Aorta (tissue), 5 donors: ENCODE data around the gene NXPH1. TPM values are rescaled to one million over a fixed set of nuclear protein-coding genes. Genes with fewer than 3 reads are reported as not detected.

Source experiments
- ATAC-seq: fragments of 200-7000 bp; cut with Tn5 transposase; one replicate; pipeline ENCODE4 v1.9.1; 2022; ENCODE audit warnings: moderate library complexity; ENCODE audit not compliant: low FRiP score
- DNase-seq, 2 donors: peaks; one replicate each; pipeline ENCODE4 v3.0.0-alpha.2; 2020
- H3K27ac ChIP-seq, 2 donors: one replicate each; pipeline ENCODE4 v1.5.1; 2013; ENCODE audit warnings: low read length in 2 of 2, mild to moderate bottlenecking in 2 of 2, moderate library complexity in 2 of 2, control low read depth in 1 of 2, inconsistent platforms in 1 of 2, low read depth in 1 of 2
- H3K27me3 ChIP-seq, 2 donors: one replicate each; pipeline ENCODE4 v1.6.1; 2013; ENCODE audit warnings: control low read depth in 1 of 2, low read length in 1 of 2, mild to moderate bottlenecking in 1 of 2, moderate library complexity in 1 of 2; ENCODE audit not compliant: insufficient read depth in 2 of 2, control insufficient read depth in 1 of 2
- H3K36me3 ChIP-seq, 2 donors: one replicate each; pipeline ENCODE4 v1.6.1; 2013; ENCODE audit warnings: control low read depth in 1 of 2, low read length in 1 of 2, mild to moderate bottlenecking in 1 of 2; ENCODE audit not compliant: insufficient read depth in 2 of 2, control insufficient read depth in 1 of 2
- H3K4me1 ChIP-seq, 2 donors: one replicate each; pipeline ENCODE4 v1.6.1; 2013; ENCODE audit warnings: low read length in 2 of 2, control low read depth in 1 of 2, mild to moderate bottlenecking in 1 of 2, moderate library complexity in 1 of 2; ENCODE audit not compliant: insufficient read depth in 2 of 2, control insufficient read depth in 1 of 2
- H3K4me3 ChIP-seq, 2 donors: one replicate each; pipeline ENCODE4 v1.5.1; 2013; ENCODE audit warnings: low read length in 2 of 2, control low read depth in 1 of 2, mild to moderate bottlenecking in 1 of 2
- H3K9me3 ChIP-seq: one replicate; pipeline ENCODE4 v1.6.1; 2013; ENCODE audit warnings: mild to moderate bottlenecking, low read length; ENCODE audit not compliant: control insufficient read depth
- WGBS, 2 donors: extraction: QIAGEN DNeasy Blood & Tissue Kit; methylation state at CpG; one replicate each; pipeline ENCODE4 v1.1.7; 2013; 5-methylcytosine and 5-hydroxymethylcytosine counted together
- intact Hi-C, 2 donors: fragments of 100-400 bp; cut with DNase I; formaldehyde crosslinking; loops; one replicate each; pipeline versions ENCODE4 v1.14.2 to v1.15.0; 2022
- polyA plus RNA-seq, 2 donors: library from polyadenylated mRNA; stranded (reverse); fragments of 200-250 nt; gene quantifications; one replicate each; pipeline ENCODE4 v1.2.3, GENCODE V29; 2013
- total RNA-seq, 2 donors: library from RNA; stranded (reverse); fragmentation: NEBNext Ultra II Directional; extraction: Animal tissue kit (Norgen Biotek cat#: 25700); gene quantifications; one replicate each; pipeline ENCODE4 v1.2.1, GENCODE V29; 2021
- donor health status: healthy with polysubstance abuse.
- donor health status: Bipolar disorder and iron deficiency.
- donor health status: DM: no; HTN: no; CAD: no.
- donor health status: DM: no; HTN: no; CAD: no.
- donor health status: DM: yes; HTN: yes; CAD: no.

Gene NXPH1
- total and polyA plus RNA-seq, 4 donors, result not detected

DNA sequence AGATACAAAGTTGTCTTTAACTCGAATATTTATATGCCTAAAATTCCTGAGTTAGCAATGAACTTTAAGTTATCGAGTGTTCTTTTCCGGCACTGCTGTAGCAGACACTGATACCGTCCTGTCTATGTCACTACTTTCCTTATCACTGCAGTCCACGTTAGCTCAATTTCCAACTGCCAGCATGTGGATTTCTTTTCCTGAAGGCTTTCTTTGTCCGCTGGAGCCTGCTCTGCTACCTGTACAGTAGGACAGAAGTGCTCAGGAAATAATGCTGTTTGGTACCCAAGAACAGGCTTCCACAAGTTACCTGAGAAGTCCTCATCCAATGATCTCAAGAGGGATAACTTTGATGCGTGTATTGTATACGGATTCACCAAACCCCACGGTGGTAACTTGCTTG lies 329.4 kb downstream of the NXPH1 start:
- intact Hi-C loops, result no loop called here
- 69 to 73% methylated on average over 9 of the region's 9 CpGs for WGBS, 2 donors
- no peak for ATAC-seq

DNA sequence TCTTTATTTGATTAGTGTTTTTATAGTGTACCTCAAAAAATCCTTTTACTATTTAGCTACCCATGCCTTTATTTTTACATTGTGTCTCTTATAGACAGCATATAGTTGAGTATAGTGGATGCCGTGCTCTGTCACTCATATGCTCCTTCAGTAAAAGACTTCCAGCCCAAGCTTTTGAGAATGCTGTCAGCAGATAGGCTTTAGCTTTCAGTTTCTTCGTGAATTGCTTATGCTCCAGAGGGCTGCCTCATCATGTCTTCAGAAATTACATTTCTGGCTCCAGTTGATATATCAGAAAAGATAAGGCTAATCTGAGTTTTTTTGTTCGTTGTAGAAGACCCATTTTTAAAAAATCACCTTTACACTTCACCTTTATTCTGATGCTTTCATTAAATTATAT lies 332.0 kb downstream of the NXPH1 start:
- Histone ChIP-seq H3K4me3 (no peak overlapping the region), H3K27me3 (no peaks in the 10 kb centered on the region), H3K36me3 (no peaks in the 10 kb centered on the region), H3K9me3 (no peaks in the 10 kb centered on the region), H3K4me1 (no peaks in the 10 kb centered on the region), H3K27ac (no peak overlapping the region)
- ATAC-seq, result no peak
- intact Hi-C loops, result no loop called here
- WGBS, 2 donors, result 54 to 66% methylated on average over 3 of the region's 3 CpGs
- no peak for DNase-seq

More for the DNA sequence above, 329.4 kb downstream of the NXPH1 start:
- Histone ChIP-seq H3K4me1 (no peaks in the 10 kb centered on the region), H3K27me3 (no peaks in the 10 kb centered on the region), H3K9me3 (no peaks in the 10 kb centered on the region), H3K36me3 (no peaks in the 10 kb centered on the region), H3K4me3 (no peak overlapping the region), H3K27ac (no peak overlapping the region)
- no peak for DNase-seq

DNA sequence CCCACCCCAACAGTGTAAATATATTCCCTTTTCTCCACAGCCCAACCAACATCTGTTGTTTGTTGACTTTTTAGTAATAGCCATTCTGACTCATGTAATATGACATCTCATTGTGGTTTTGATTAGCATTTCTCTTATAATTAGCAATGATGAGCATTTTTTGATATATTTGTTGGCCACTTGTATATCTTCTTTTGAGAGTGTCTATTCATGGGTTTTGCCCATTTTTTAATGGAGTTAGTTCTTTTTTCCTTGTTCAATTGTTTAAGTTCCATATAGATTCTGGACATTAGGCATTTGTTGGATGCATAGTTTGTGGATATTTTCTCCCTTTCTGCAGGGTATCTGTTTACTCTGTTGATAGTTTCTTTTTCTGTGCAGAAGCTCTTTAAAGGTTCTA lies 340.1 kb downstream of the NXPH1 start:
- Histone ChIP-seq H3K36me3 (no peaks in the 10 kb centered on the region), H3K4me3 (no peak overlapping the region), H3K27me3 (no peaks in the 10 kb centered on the region), H3K9me3 (no peaks in the 10 kb centered on the region), H3K4me1 (no peaks in the 10 kb centered on the region), H3K27ac (no peak overlapping the region)
- no peak for DNase-seq
- no peak for ATAC-seq
- intact Hi-C loops, result no loop called here

DNA sequence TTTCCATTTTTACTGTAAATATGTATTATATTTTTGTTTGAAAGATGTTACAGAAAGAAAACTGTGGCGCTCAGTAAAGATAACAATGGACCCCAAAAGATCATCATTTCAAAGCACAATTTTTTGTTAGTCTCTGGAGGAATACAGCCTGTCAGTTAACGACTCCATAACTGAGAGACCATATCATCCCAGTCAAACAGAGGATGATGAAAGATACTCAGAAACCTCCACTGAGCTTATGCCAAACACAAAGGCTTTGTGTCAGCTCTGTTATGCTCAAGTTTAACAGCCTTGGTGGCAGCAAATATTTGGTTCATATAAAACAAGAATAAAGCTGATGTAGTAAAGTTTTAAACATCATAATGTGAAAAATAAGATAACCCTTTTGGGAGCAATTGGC lies 345.1 kb downstream of the NXPH1 start:
- DNase-seq (no peak), ATAC-seq (no peak)
- Histone ChIP-seq H3K4me3 (no peak overlapping the region), H3K27me3 (no peaks in the 10 kb centered on the region), H3K27ac (no peak overlapping the region), H3K4me1 (no peaks in the 10 kb centered on the region), H3K36me3 (no peaks in the 10 kb centered on the region), H3K9me3 (no peaks in the 10 kb centered on the region)
- WGBS, 2 donors, result 66 to 74% methylated on average over 2 of the region's 2 CpGs
- intact Hi-C loops, result no loop called here

DNA sequence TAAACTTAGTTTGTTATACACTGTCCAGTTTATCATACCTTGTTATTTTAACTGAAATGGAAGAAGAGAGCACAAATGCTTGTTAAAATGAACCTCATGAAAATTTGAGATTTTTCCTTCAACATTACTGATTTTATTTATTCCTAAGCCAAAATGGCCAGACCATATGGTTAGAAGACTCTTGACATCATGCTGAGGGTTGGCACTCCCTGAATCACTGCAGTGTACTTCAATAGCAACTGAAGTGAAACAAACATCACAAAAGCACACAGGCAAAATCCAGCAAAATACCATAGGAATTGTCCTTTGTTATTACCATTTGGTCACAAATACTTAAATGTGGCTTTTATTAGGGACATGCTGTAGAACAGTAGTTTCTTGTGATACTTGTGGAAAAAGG lies 347.8 kb downstream of the NXPH1 start:
- Histone ChIP-seq H3K9me3 (no peaks in the 10 kb centered on the region), H3K36me3 (no peaks in the 10 kb centered on the region), H3K4me3 (no peak overlapping the region), H3K27ac (no peak overlapping the region), H3K27me3 (no peaks in the 10 kb centered on the region), H3K4me1 (no peaks in the 10 kb centered on the region)
- intact Hi-C loops, result no loop called here
- no peak for ATAC-seq
- DNase-seq, result no peak

DNA sequence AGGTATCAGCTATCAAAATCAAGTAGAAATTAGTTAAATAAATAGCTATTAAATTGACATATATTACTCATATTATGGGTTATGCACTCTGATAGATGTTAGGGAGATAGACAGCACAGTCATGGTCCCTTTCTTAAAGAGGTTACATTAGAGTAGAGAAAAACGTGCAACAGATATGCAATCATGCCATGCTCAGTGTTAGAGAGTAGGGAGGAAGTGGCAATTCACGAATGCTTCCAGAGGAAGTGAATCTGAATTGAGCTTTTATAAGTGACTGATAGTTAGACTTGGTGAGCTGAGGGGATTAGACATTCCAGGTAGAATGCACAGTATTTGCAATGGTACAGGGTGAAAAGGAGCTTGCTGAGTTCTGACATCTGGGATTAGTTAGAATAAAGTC lies 349.8 kb downstream of the NXPH1 start:
- Histone ChIP-seq H3K27ac (no peak overlapping the region), H3K27me3 (no peaks in the 10 kb centered on the region), H3K36me3 (no peaks in the 10 kb centered on the region), H3K9me3 (no peaks in the 10 kb centered on the region), H3K4me3 (no peak overlapping the region), H3K4me1 (no peaks in the 10 kb centered on the region)
- intact Hi-C loops, result no loop called here
- no peak for ATAC-seq
- no peak for DNase-seq
- 32 to 37% methylated on average over 2 of the region's 2 CpGs for WGBS, 2 donors

DNA sequence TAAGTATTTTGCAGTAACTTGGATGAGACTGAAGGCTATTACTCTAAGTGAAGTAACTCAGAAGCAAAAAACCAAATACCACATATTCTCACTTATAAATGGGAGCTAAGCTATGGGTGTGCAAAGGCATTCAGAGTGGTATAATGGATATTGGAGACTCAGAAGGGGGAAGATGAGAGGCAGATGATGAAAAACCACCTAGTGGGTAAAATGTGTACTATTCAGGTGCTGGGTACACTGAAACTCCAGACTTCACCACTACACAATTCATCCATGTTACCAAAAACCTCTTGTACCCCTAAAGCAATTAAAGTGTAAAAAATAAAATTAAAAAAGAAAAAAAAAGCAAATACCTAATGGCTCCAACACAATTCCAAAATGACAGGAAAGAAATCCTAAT lies 351.7 kb downstream of the NXPH1 start:
- H3K27ac ChIP-seq, result no peak overlapping the region
- DNase-seq (no peak), ATAC-seq (no peak)
- H3K9me3 ChIP-seq, result no peaks in the 10 kb centered on the region
- H3K4me3 ChIP-seq, result no peak overlapping the region
- no peaks in the 10 kb centered on the region for H3K36me3 ChIP-seq
- intact Hi-C loops, result no loop called here
- no peaks in the 10 kb centered on the region for H3K4me1 ChIP-seq
- H3K27me3 ChIP-seq, result no peaks in the 10 kb centered on the region

DNA sequence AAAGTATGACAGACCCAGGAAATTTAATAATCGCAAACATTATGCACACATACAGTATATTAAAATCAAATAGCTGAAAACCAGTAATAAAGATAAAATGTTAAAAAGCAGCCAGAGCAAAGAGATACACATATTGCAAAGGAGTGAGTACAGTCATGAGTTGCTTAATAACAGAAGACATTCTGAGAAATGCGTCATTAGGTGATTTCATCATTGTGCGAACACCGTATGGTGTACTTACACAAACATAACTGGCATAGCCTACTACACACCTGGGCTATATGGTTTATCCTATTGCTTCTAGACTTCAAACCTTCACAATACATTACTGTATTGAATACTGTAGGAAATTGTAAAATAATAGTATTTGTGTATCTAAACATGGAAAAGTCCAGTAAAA lies 367.6 kb downstream of the NXPH1 start:
- Histone ChIP-seq H3K36me3 (no peaks in the 10 kb centered on the region), H3K27me3 (no peaks in the 10 kb centered on the region), H3K27ac (no peak overlapping the region), H3K4me3 (no peak overlapping the region), H3K9me3 (no peaks in the 10 kb centered on the region), H3K4me1 (no peaks in the 10 kb centered on the region)
- intact Hi-C loops, result no loop called here
- DNase-seq (no peak), ATAC-seq (no peak)
- 95 to 97% methylated on average over 4 of the region's 4 CpGs for WGBS, 2 donors
